Naive B cell (primary cell): ENCODE measurements around the gene TMEM14B. TPM values are rescaled to one million over a fixed set of nuclear protein-coding genes. Genes with fewer than 3 reads are reported as not detected.
"Not testable (repeated sequence)": the region's sequence is repeated elsewhere in the genome, so short reads cannot be mapped to it uniquely, and the experiment has no call there.

Experiments used
- ATAC-seq, 2 donors: fragments of 150-1000 bp; cut with Tn5 transposase; 2 replicates each; pipeline ENCODE4 v1.10.0; 2021; ENCODE audit warnings: low read depth in 2 of 2, mild to moderate bottlenecking in 2 of 2, moderate library complexity in 2 of 2
- DNase-seq: peaks from one replicate; pipeline ENCODE4 v3.0.0; 2022
- H3K27ac Mint-ChIP-seq, 6 donors: one replicate each; pipeline ENCODE4 v1.8.0; 2020 to 2022; ENCODE audit warnings: mild to moderate bottlenecking in 6 of 6, mixed read lengths in 6 of 6, moderate library complexity in 5 of 6, inconsistent platforms in 2 of 6
- H3K27me3 Mint-ChIP-seq, 3 donors: one replicate each; pipeline ENCODE4 v1.8.0; 2021 to 2022; ENCODE audit warnings: mixed read lengths in 3 of 3, mild to moderate bottlenecking in 1 of 3
- H3K36me3 Mint-ChIP-seq, 2 donors: one replicate each; pipeline ENCODE4 v1.8.0; 2020 to 2022; ENCODE audit warnings: mixed read lengths in 2 of 2, inconsistent platforms in 1 of 2, mild to moderate bottlenecking in 1 of 2
- H3K4me1 Mint-ChIP-seq, 3 donors: one replicate each; pipeline ENCODE4 v1.8.0; 2020 to 2022; ENCODE audit warnings: mixed read lengths in 3 of 3, inconsistent platforms in 1 of 3, mild to moderate bottlenecking in 1 of 3, moderate library complexity in 1 of 3
- H3K4me3 Mint-ChIP-seq, 8 donors: one replicate each; pipeline ENCODE4 v1.8.0; 2020 to 2022; ENCODE audit warnings: mild to moderate bottlenecking in 8 of 8, mixed read lengths in 8 of 8, moderate library complexity in 8 of 8, inconsistent platforms in 2 of 8
- H3K9me3 Mint-ChIP-seq, 7 donors: one replicate each; pipeline ENCODE4 v1.8.0; 2020 to 2022; ENCODE audit warnings: mixed read lengths in 7 of 7, mild to moderate bottlenecking in 5 of 7, inconsistent platforms in 2 of 7, moderate library complexity in 1 of 7
- polyA plus RNA-seq, 6 donors: library from polyadenylated mRNA; unstranded; fragments of 300-500 nt; fragmentation: Illumina TruSeq; gene quantifications; one replicate each; pipeline ENCODE4 v1.2.3, GENCODE V29; 2021; ENCODE audit warnings: low read depth in 6 of 6

Gene TMEM14B
- polyA plus RNA-seq, 6 donors from 2014 or later = 165 to 210 (median 186) TPM

GRCh38 chr6:10725716-10726115 is 21.9 kb upstream of the TMEM14B start:
- Mint-ChIP-seq H3K9me3 (no peaks in the 10 kb centered on the region), H3K27ac (no peak overlapping the region), H3K4me1 (peaks cover 28 to 59% (median 56%) of the 10 kb centered on the region in 3 donors), H3K4me3 (peak overlapping the region in 3 of 8 donors; percentile 61 to 95 (median 72)), H3K27me3 (no peaks in the 10 kb centered on the region), H3K36me3 (peaks cover 7% of the 10 kb centered on the region in 2 donors)
- ATAC-seq = no peak
- DNase-seq = no peak

- Mint-ChIP-seq H3K36me3 (peaks cover 7% of the 10 kb centered on the region in 2 donors), H3K27ac (peak overlapping the region in 1 of 6 donors; percentile 5), H3K4me1 (peaks cover 15 to 21% (median 16%) of the 10 kb centered on the region in 3 donors), H3K27me3 (no peaks in the 10 kb centered on the region), H3K4me3 (no peak overlapping the region), H3K9me3 (no peaks in the 10 kb centered on the region)
- ATAC-seq (no peak), DNase-seq (no peak)
These were observed 17.4 kb upstream of the TMEM14B start for GRCh38 chr6:10730254-10730653.

DNA sequence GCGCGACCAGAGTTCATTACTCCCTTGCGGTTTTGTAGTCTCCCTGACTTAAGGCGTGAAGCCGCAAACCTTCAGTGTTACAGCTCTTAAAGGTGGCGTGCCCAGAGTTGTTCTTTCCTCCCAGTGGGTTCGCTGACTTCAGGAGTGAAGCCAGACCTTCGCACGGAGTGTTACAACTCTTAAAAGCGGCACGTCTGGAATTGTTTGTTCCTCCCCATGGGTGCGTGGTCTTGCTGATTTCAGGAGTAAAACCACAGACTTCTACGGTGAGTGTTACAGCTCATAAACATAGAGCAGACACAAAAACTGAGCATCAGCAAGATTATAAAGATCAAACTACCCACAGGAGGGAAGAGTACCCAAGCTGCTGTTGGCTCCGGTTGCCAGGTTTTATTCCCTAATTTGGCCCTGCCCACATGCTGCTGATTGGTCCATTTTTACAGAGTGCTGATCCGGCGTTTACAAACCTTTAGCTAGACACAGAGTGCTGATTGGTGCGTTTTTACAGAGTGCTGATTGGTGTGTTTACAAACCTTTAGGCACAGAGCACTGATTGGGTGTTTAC is 14.4 kb upstream of the TMEM14B start:
- peaks cover 0 to 2% of the 10 kb centered on the region in 2 donors for H3K36me3 Mint-ChIP-seq
- H3K9me3 Mint-ChIP-seq = no peaks in the 10 kb centered on the region
- ATAC-seq = no peak
- peaks cover 0 to under 1% (median 0%) of the 10 kb centered on the region in 3 donors for H3K4me1 Mint-ChIP-seq
- no peak for DNase-seq
- no peaks in the 10 kb centered on the region for H3K27me3 Mint-ChIP-seq
- H3K27ac Mint-ChIP-seq = no peak overlapping the region
- H3K4me3 Mint-ChIP-seq = no peak overlapping the region

GRCh38 chr6:10733863-10734262 is 13.7 kb upstream of the TMEM14B start:
- Mint-ChIP-seq H3K27me3 (no peaks in the 10 kb centered on the region), H3K4me3 (no peak overlapping the region), H3K27ac (no peak overlapping the region), H3K36me3 (no peaks in the 10 kb centered on the region), H3K9me3 (no peaks in the 10 kb centered on the region), H3K4me1 (no peaks in the 10 kb centered on the region)
- ATAC-seq (no peak), DNase-seq (no peak)

DNA sequence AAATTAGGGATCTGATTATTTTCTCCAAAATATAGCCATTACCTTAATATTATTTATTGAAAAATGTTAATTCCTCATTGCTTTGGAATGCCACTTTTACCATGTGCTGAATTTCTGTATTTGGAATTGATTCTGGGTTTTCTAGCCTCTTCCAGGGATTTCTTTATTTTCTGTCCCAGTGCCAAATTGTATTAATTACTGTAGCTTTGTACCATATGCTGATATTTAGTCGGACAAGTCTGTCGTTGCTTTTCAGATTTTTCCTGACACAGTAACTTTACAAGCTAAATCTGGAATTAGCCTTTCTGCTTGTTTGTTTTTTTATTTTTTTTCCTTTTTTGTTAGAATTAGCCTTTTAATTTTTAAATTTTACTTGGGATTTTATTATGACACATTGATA is 10.9 kb upstream of the TMEM14B start:
- Mint-ChIP-seq H3K36me3 (no peaks in the 10 kb centered on the region), H3K27me3 (no peaks in the 10 kb centered on the region), H3K4me1 (no peaks in the 10 kb centered on the region), H3K9me3 (no peaks in the 10 kb centered on the region), H3K27ac (no peak overlapping the region), H3K4me3 (no peak overlapping the region)
- ATAC-seq = no peak
- DNase-seq = no peak

DNA sequence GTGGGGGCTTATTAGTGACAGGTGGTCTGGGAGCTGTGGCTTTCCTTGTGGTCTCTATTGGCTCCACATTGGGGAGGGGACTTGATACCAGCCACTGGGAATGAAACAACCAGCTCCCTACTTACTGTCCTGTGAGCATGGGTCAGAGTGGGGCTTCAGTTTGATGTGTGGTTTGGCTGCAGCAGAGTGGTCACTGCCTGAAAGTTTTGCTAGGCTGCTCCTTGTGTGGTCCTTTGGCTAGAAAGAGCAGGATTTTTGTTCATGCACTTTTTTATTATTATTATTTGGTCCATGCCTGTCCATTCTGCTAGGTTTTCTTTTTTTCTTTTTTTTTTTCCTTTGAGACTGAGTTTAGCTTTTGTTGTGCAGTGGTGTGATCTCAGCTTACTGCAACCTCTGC is 7.5 kb upstream of the TMEM14B start:
- ATAC-seq (no peak), DNase-seq (no peak)
- Mint-ChIP-seq H3K36me3 (peaks cover 0 to 3% of the 10 kb centered on the region in 2 donors), H3K9me3 (no peaks in the 10 kb centered on the region), H3K4me1 (no peaks in the 10 kb centered on the region), H3K4me3 (no peak overlapping the region), H3K27ac (no peak overlapping the region), H3K27me3 (no peaks in the 10 kb centered on the region)

GRCh38 chr6:10741643-10742042 is 6.0 kb upstream of the TMEM14B start:
- not testable (repeated sequence) for H3K27me3 Mint-ChIP-seq, DNase-seq, H3K27ac Mint-ChIP-seq, H3K4me3 Mint-ChIP-seq, H3K4me1 Mint-ChIP-seq, H3K36me3 Mint-ChIP-seq, ATAC-seq, H3K9me3 Mint-ChIP-seq

GRCh38 chr6:10742251-10742650 is 5.4 kb upstream of the TMEM14B start:
- ATAC-seq = no peak
- Mint-ChIP-seq H3K27me3 (no peaks in the 10 kb centered on the region), H3K36me3 (peaks cover 0 to 3% of the 10 kb centered on the region in 2 donors), H3K4me1 (peaks cover 5 to 6% (median 6%) of the 10 kb centered on the region in 3 donors), H3K27ac (no peak overlapping the region), H3K4me3 (peak overlapping the region in 1 of 8 donors; percentile 42), H3K9me3 (no peaks in the 10 kb centered on the region)
- DNase-seq = no peak

DNA sequence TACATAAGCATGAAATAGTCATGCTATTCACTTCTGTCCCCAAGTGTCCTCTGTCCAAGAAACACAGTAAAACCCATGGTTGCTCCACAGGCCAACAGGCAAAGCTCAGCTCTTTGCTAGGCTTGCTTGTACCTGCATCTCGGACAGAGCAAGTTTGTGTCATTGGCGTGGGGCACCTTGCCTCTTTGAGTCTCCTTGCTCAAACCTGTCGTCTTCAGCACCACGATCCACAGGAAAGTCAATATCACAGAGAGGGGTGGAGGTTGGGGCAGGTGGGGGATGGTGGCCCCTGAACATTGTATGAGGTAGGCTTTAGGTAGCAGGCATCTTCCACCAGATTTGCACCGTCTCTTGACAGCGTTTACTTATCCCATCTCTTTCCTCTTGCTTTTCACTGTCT is 4.1 kb upstream of the TMEM14B start:
- Mint-ChIP-seq H3K9me3 (no peaks in the 10 kb centered on the region), H3K36me3 (peaks cover 0 to 3% of the 10 kb centered on the region in 2 donors), H3K4me3 (peak overlapping the region in 1 of 8 donors; percentile 51), H3K27ac (no peak overlapping the region), H3K27me3 (no peaks in the 10 kb centered on the region), H3K4me1 (peaks cover 10 to 18% (median 16%) of the 10 kb centered on the region in 3 donors)
- no peak for DNase-seq
- no peak for ATAC-seq

DNA sequence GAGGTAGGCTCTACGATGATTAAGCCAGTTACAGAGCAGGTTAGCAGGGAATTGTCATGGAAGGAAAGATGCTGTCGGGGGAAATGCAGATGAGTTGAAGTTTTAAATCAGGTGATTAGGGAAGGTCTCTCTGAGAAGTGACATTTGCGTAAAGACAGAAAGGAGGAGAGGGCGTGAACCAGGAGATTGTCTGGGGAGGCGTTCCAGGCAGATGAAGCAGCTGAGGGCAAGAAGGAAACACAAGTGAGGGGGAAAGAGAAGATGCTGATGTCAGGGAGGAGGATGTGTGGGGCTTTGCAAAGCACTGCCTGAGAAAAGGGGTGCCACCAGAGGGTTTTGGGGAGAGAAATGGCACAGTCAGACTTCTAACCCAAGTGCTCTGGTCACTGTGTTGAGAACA is 2.5 kb upstream of the TMEM14B start:
- DNase-seq = no peak
- Mint-ChIP-seq H3K4me3 (peak overlapping the region in 2 of 8 donors; percentile 31 to 100), H3K4me1 (peaks cover 13 to 32% (median 23%) of the 10 kb centered on the region in 3 donors), H3K27me3 (no peaks in the 10 kb centered on the region), H3K27ac (peak overlapping the region in 1 of 6 donors; percentile 81), H3K36me3 (peaks cover 0 to 3% of the 10 kb centered on the region in 2 donors), H3K9me3 (no peaks in the 10 kb centered on the region)
- ATAC-seq = no peak

- Mint-ChIP-seq H3K27me3 (no peaks in the 10 kb centered on the region), H3K9me3 (no peaks in the 10 kb centered on the region), H3K4me3 (peak overlapping the region; percentile 92 to 100 (median 97)), H3K4me1 (peaks cover 17 to 38% (median 23%) of the 10 kb centered on the region in 3 donors), H3K36me3 (peaks cover 0 to 3% of the 10 kb centered on the region in 2 donors), H3K27ac (peak overlapping the region in 5 of 6 donors; percentile 11 to 98 (median 97))
- DNase-seq = no peak
- ATAC-seq = no peak
These were observed 722 bp upstream of the TMEM14B start for GRCh38 chr6:10746915-10747250.

- H3K4me1 Mint-ChIP-seq = peaks cover 23 to 49% (median 25%) of the 10 kb centered on the region in 3 donors
- ATAC-seq = no peak
- peak overlapping the region in 2 of 6 donors; percentile 44 to 75 for H3K27ac Mint-ChIP-seq
- H3K27me3 Mint-ChIP-seq = no peaks in the 10 kb centered on the region
- peaks cover 5 to 11% of the 10 kb centered on the region in 2 donors for H3K36me3 Mint-ChIP-seq
- peak overlapping the region in 4 of 8 donors; percentile 23 to 100 (median 40) for H3K4me3 Mint-ChIP-seq
- no peak for DNase-seq
- no peaks in the 10 kb centered on the region for H3K9me3 Mint-ChIP-seq
These were observed 2.1 kb downstream of the TMEM14B start for GRCh38 chr6:10749734-10750133.

- not testable (repeated sequence) for ATAC-seq, H3K9me3 Mint-ChIP-seq, H3K27me3 Mint-ChIP-seq, DNase-seq
- Mint-ChIP-seq H3K36me3 (peaks cover 11% of the 10 kb centered on the region in 2 donors), H3K4me3 (peak overlapping the region in 2 of 8 donors; percentile 20 to 39), H3K27ac (peak overlapping the region in 2 of 6 donors; percentile 65 to 84), H3K4me1 (peaks cover 23 to 49% (median 25%) of the 10 kb centered on the region in 3 donors)
These were observed 3.0 kb downstream of the TMEM14B start for GRCh38 chr6:10750568-10750967.

DNA sequence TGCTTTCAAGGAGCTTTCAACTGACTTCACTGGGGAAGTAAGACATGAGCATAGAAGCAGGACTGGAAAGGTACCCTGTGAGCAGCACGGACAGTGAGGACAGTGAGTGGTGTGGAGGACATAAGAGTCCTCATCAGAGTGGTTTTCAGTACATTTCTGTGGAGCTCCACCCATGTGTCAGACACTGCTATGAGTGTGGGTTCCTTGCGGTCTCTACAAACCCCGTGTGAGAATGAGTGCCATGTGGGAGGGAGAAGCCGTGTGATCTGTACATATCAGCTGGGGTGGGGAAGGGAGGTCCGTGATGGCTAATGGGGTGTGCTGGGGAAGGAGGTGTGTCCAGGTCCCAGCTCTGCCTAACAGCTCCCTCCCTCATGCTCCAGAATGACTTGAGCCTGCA is 4.2 kb downstream of the TMEM14B start:
- Mint-ChIP-seq H3K4me1 (peaks cover 21 to 48% (median 23%) of the 10 kb centered on the region in 3 donors), H3K36me3 (peaks cover 11 to 19% of the 10 kb centered on the region in 2 donors), H3K27ac (peak overlapping the region in 1 of 6 donors; percentile 24)
- not testable (repeated sequence) for H3K4me3 Mint-ChIP-seq, H3K9me3 Mint-ChIP-seq, DNase-seq, H3K27me3 Mint-ChIP-seq, ATAC-seq
